ENCODE data around the gene COMMD10. TPM values are rescaled to one million over a fixed set of nuclear protein-coding genes. Genes with fewer than 3 reads are reported as not detected.
"Not testable (repeated sequence)": the region's sequence is repeated elsewhere in the genome, so short reads cannot be mapped to it uniquely, and the experiment has no call there.

COMMD10 gene
- total RNA-seq, 4 donors from 2014 or later: 24.3 to 83.8 (median 34.4) TPM

DNA sequence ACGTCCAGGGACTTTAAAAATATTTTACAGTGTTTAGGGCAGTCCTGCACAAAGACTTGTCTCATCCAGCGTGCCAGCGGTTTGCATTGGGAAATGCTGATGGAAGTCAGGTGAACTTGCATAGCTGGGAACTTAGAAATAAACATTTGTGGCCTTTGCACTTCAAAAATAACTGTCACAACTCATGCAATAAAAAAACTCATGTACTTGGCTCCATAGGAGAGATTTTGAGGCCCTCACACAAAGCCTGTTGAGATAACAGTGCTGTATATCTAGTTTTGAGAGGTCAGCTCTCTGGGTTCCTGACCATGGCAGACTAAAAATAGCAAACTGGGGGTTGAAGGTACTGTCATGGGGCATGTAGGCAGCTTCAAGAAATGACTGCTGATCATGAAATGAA, 5.5 kb downstream of the COMMD10 start:
- WGBS, 2 donors (ENCODE audit: low coverage in 1 of 2): 85 to 95% methylated on average over 3 of the region's 3 CpGs
- TF ChIP-seq POLR2AphosphoS5 (IDR thresholded peaks at IDR 0.05) (no peak), EP300 (IDR thresholded peaks at IDR 0.05; ENCODE audit: low read depth) (no peak), POLR2A (IDR thresholded peaks at IDR 0.05) (no peak)
- TF ChIP-seq, protein P1, sequence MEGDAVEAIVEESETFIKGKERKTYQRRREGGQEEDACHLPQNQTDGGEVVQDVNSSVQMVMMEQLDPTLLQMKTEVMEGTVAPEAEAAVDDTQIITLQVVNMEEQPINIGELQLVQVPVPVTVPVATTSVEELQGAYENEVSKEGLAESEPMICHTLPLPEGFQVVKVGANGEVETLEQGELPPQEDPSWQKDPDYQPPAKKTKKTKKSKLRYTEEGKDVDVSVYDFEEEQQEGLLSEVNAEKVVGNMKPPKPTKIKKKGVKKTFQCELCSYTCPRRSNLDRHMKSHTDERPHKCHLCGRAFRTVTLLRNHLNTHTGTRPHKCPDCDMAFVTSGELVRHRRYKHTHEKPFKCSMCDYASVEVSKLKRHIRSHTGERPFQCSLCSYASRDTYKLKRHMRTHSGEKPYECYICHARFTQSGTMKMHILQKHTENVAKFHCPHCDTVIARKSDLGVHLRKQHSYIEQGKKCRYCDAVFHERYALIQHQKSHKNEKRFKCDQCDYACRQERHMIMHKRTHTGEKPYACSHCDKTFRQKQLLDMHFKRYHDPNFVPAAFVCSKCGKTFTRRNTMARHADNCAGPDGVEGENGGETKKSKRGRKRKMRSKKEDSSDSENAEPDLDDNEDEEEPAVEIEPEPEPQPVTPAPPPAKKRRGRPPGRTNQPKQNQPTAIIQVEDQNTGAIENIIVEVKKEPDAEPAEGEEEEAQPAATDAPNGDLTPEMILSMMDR (IDR thresholded peaks at IDR 0.05): no peak
- Histone ChIP-seq H3K4me3 (no peak overlapping the region), H3K9me3 (no peaks in the 10 kb centered on the region), H3K4me1 (peaks cover 0 to 8% (median 6%) of the 10 kb centered on the region in 4 donors), H3K36me3 (peaks cover 0 to 28% (median 8%) of the 10 kb centered on the region in 4 donors), H3K27me3 (no peaks in the 10 kb centered on the region), H3K27ac (no peak overlapping the region)
- no peak for DNase-seq
- in situ Hi-C loops (cut with MboI; ENCODE audit: low pct_ligation_motif_present in 1 of 4, low pct_unique_long_range_greater_than_20kb in 1 of 4, low sequenced_read_pairs in 3 of 4) (no loop called here), intact Hi-C loops (cut with DNase I; ENCODE audit: low total_unique reads) (no loop called here)

DNA sequence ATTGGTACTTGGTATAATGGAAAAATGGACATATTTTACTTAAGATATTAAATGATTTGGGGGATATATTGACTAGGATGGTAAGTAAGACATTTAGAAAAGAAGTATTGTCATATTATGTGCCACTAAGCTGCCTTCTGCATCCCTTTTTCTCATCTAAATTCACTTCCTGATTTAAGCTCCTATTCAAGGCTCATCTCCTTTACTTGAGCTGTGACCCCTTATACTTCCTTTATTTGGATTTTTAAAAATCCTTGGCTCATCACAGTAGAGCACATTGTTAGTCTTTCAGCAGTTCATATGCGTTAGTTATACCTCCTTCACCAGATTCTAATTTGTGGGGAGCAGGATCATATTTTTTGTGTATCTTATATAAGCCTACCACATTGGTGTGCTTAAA, 6.6 kb downstream of the COMMD10 start:
- Histone ChIP-seq H3K4me1 (no peaks in the 10 kb centered on the region), H3K27me3 (no peaks in the 10 kb centered on the region), H3K4me3 (no peak overlapping the region), H3K36me3 (peaks cover 0 to 31% (median 9%) of the 10 kb centered on the region in 4 donors), H3K27ac (no peak overlapping the region), H3K9me3 (no peaks in the 10 kb centered on the region)
- whole genome bisulfite sequencing, 2 donors (ENCODE audit: low coverage in 1 of 2): 0 to 39% methylated on average over 1 of the region's 1 CpG
- intact Hi-C loops (cut with DNase I; ENCODE audit: low total_unique reads): no loop called here
- TF ChIP-seq EP300 (IDR thresholded peaks at IDR 0.05; ENCODE audit: low read depth) (no peak), POLR2A (IDR thresholded peaks at IDR 0.05) (no peak), POLR2AphosphoS5 (IDR thresholded peaks at IDR 0.05) (no peak)
- TF ChIP-seq, protein P1 (IDR thresholded peaks at IDR 0.05): no peak
- in situ Hi-C loops (cut with MboI; ENCODE audit: low pct_ligation_motif_present in 1 of 4, low pct_unique_long_range_greater_than_20kb in 1 of 4, low sequenced_read_pairs in 3 of 4): no loop called here
- DNase-seq: no peak

DNA sequence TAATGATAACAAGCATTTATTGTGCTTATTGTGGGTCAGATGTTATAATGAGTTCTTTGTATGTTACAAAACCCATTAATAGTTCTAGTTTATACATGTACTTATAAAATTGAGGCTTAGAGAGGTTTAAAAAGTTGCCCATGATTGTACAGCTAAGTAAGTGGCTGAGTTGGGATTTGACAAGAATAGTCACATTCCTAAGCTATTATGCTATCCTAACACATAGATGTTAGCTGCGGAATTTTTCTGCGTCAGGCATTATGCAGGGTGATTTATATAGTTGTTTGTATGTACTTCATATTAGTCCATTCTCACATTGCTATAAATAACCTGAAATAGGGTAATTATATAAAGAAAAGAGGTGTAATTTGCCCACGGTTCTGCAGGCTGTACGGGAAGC, 12.5 kb downstream of the COMMD10 start:
- intact Hi-C loops (cut with DNase I; ENCODE audit: low total_unique reads) (no loop called here), in situ Hi-C loops (cut with MboI; ENCODE audit: low pct_ligation_motif_present in 1 of 4, low pct_unique_long_range_greater_than_20kb in 1 of 4, low sequenced_read_pairs in 3 of 4) (no loop called here)
- no peak overlapping the region for H3K4me3 ChIP-seq
- no peaks in the 10 kb centered on the region for H3K4me1 ChIP-seq
- no peak for TF ChIP-seq POLR2AphosphoS5 (IDR thresholded peaks at IDR 0.05)
- TF ChIP-seq EP300 (IDR thresholded peaks at IDR 0.05; ENCODE audit: low read depth): no peak
- no peak for TF ChIP-seq POLR2A (IDR thresholded peaks at IDR 0.05)
- TF ChIP-seq, protein P1 (IDR thresholded peaks at IDR 0.05): no peak
- WGBS, 2 donors (ENCODE audit: low coverage in 1 of 2): 94 to 96% methylated on average over 4 of the region's 4 CpGs
- H3K36me3 ChIP-seq: peaks cover 0 to 37% (median 15%) of the 10 kb centered on the region in 4 donors
- no peaks in the 10 kb centered on the region for H3K27me3 ChIP-seq
- no peak overlapping the region for H3K27ac ChIP-seq
- no peaks in the 10 kb centered on the region for H3K9me3 ChIP-seq
- DNase-seq: no peak

DNA sequence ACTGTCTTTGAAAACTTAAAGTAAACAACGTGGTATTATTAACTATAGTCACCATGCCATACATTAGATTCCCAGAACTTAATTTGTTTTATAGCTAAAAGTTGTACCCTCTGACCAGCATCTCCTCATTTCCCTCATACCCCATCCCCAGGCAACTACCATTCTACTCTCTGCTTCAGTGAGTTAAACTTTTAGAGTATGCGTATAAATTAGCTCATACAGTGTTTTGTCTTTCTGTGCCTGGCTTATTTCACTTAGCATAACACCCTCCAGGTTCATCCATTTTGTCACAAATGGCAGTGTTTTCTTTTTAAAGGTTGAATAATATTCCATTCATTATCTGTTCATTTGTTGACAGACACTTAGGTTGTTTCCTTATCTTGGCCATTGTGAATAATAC, 14.2 kb downstream of the COMMD10 start:
- TF ChIP-seq POLR2AphosphoS5 (IDR thresholded peaks at IDR 0.05) (no peak), EP300 (IDR thresholded peaks at IDR 0.05; ENCODE audit: low read depth) (no peak), POLR2A (IDR thresholded peaks at IDR 0.05) (no peak)
- TF ChIP-seq, protein P1 (IDR thresholded peaks at IDR 0.05): no peak
- in situ Hi-C loops (cut with MboI; ENCODE audit: low pct_ligation_motif_present in 1 of 4, low pct_unique_long_range_greater_than_20kb in 1 of 4, low sequenced_read_pairs in 3 of 4): no loop called here
- 93 to 94% methylated on average over 2 of the region's 2 CpGs for WGBS, 2 donors (ENCODE audit: low coverage in 1 of 2)
- H3K9me3 ChIP-seq: no peaks in the 10 kb centered on the region
- H3K27me3 ChIP-seq: no peaks in the 10 kb centered on the region
- peaks cover 0 to 20% (median 7%) of the 10 kb centered on the region in 4 donors for H3K36me3 ChIP-seq
- no peak overlapping the region for H3K27ac ChIP-seq
- intact Hi-C loops (cut with DNase I; ENCODE audit: low total_unique reads): no loop called here
- H3K4me1 ChIP-seq: no peaks in the 10 kb centered on the region
- no peak for DNase-seq
- H3K4me3 ChIP-seq: no peak overlapping the region

DNA sequence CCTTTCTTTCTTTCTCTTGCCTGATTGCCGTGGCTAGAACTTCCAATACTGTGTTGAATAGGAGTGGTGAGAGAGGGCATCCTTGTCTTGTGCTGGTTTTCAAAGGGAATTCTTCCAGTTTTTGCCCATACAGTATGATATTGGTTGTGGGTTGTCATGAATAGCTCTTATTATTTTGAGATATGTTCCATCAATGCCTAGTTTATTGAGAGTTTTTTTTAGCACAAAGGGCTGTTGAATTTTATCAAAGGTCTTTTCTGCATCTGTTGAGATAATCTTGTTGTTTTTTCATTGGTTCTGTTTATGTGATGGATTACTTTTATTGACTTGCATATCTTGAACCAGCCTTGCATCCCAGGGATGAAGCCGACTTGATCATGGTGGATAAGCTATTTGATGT, 20.1 kb downstream of the COMMD10 start:
- H3K4me1 ChIP-seq; H3K36me3 ChIP-seq; H3K27ac ChIP-seq; H3K4me3 ChIP-seq; DNase-seq; H3K9me3 ChIP-seq; H3K27me3 ChIP-seq; intact Hi-C loops (cut with DNase I; ENCODE audit: low total_unique reads); in situ Hi-C loops (cut with MboI; ENCODE audit: low pct_ligation_motif_present in 1 of 4, low pct_unique_long_range_greater_than_20kb in 1 of 4, low sequenced_read_pairs in 3 of 4): not testable (repeated sequence)
- WGBS, 2 donors (ENCODE audit: low coverage in 1 of 2): 98 to 100% methylated on average over 1 to 2 of the region's 2 CpGs

All from transverse colon (tissue), 4 donors.